ENCODE data around the gene LCN9.

LCN9 gene

GRCh38 chr9:135617538-135617900 lies 45.6 kb upstream of the LCN9 start:
- H3K4me3 ChIP-seq (ENCODE audit: low read depth, low read length), result no peak overlapping the region
- TF ChIP-seq CTCF (IDR thresholded peaks at IDR 0.05; ENCODE audit: low read depth, low read length), result no peak

- no peak overlapping the region for H3K4me3 ChIP-seq (ENCODE audit: low read depth, low read length)
- TF ChIP-seq CTCF (IDR thresholded peaks at IDR 0.05; ENCODE audit: low read depth, low read length), result no peak
Observed at GRCh38 chr9:135617991-135618411, 45.1 kb upstream of the LCN9 start.

- no peak overlapping the region for H3K4me3 ChIP-seq (ENCODE audit: low read depth, low read length)
Observed at GRCh38 chr9:135618866-135619598, 44.1 kb upstream of the LCN9 start.

GRCh38 chr9:135619599-135619886 lies 43.6 kb upstream of the LCN9 start:
- TF ChIP-seq CTCF (IDR thresholded peaks at IDR 0.05; ENCODE audit: low read depth, low read length), result no peak

More at GRCh38 chr9:135618866-135619598, 44.1 kb upstream of the LCN9 start:
- TF ChIP-seq CTCF (IDR thresholded peaks at IDR 0.05; ENCODE audit: low read depth, low read length), result no peak

GRCh38 chr9:135620558-135620957 lies 42.6 kb upstream of the LCN9 start:
- TF ChIP-seq CTCF (IDR thresholded peaks at IDR 0.05; ENCODE audit: low read depth, low read length), result no peak
- no peak overlapping the region for H3K4me3 ChIP-seq (ENCODE audit: low read depth, low read length)

More at GRCh38 chr9:135619599-135619886, 43.6 kb upstream of the LCN9 start:
- H3K4me3 ChIP-seq (ENCODE audit: low read depth, low read length), result no peak overlapping the region

GRCh38 chr9:135622415-135623020 lies 40.6 kb upstream of the LCN9 start:
- TF ChIP-seq CTCF (IDR thresholded peaks at IDR 0.05; ENCODE audit: low read depth, low read length), result no peak
- H3K4me3 ChIP-seq (ENCODE audit: low read depth, low read length), result no peak overlapping the region

- no peak for TF ChIP-seq CTCF (IDR thresholded peaks at IDR 0.05; ENCODE audit: low read depth, low read length)
- H3K4me3 ChIP-seq (ENCODE audit: low read depth, low read length), result no peak overlapping the region
Observed at GRCh38 chr9:135624282-135624681, 38.8 kb upstream of the LCN9 start.

Measured in WI38 (cell line).